HepG2 (cell line): ENCODE measurements around the gene ACAN. TPM values are rescaled to one million over a fixed set of nuclear protein-coding genes. Genes with fewer than 3 reads are reported as not detected.

ENCODE experiments used
- ATAC-seq: fragments of 200-7000 bp; cut with Tn5 transposase; 3 replicates; pipeline ENCODE4 v1.9.1; 2020; ENCODE audit warnings: mild to moderate bottlenecking, moderate library complexity
- BruUV-seq: library from RNA; stranded (reverse); fragments of 400-500 nt; replicated peaks from 2 replicates; lab custom pipeline; 2021; lab: Mats Ljungman, UMichigan
- CTCF ChIA-PET: fragments of 300-600 bp; formaldehyde crosslinking; extraction: SDS; loops from one replicate; lab custom pipeline; 2021; ENCODE audit warnings: low total read pairs, inconsistent platforms, low intra/inter-chr PET ratio; lab: Yijun Ruan, JAX
- POLR2A ChIA-PET: fragments of 350-600 bp; sonication (Branson Sonifier 250); formaldehyde crosslinking; loops from one replicate; lab custom pipeline; 2020; ENCODE audit warnings: antibody characterized with exemption, inconsistent platforms; lab: Yijun Ruan, JAX
- DNase-seq: peaks from one replicate; pipeline ENCODE4 v3.0.0-alpha.2; 2015; ENCODE audit warnings: low spot score
- FAIRE-seq: peaks from 3 replicates; lab custom pipeline; 2011; peaks lifted over from hg19 to GRCh38; lab: Jason Lieb, UNC
- H2AFZ ChIP-seq: one replicate; pipeline ENCODE4 v1.6.1; 2011; ENCODE audit warnings: low read length, inconsistent platforms
- H3K27ac ChIP-seq: fragments of 300-600 bp; 3 replicates; pipeline ENCODE4 v1.8.0; 2011; ENCODE audit warnings: mixed run types, mild to moderate bottlenecking, mixed read lengths, low read length, inconsistent platforms; ENCODE audit not compliant: insufficient read depth; ENCODE audit errors: extremely low read length
- H3K27me3 ChIP-seq, 2 experiments: fragments of 200-600 bp in 1 of 2; 2 replicates in 1 of 2; 3 replicates in 1 of 2; pipeline versions ENCODE4 v1.6.0 to v1.8.0; 2011; ENCODE audit warnings: low read length in 2 of 2, mild to moderate bottlenecking in 2 of 2, moderate library complexity in 2 of 2, inconsistent platforms in 1 of 2; ENCODE audit not compliant: insufficient read depth in 2 of 2, control insufficient read depth in 1 of 2
- H3K36me3 ChIP-seq, 2 experiments: fragments of 200-600 bp in 1 of 2; replicated peaks in 1 of 2; 2 replicates in 1 of 2; 3 replicates in 1 of 2; pipeline versions ENCODE4 v1.5.1 to v1.8.0; 2011; ENCODE audit warnings: low read length in 2 of 2, inconsistent platforms in 1 of 2; ENCODE audit not compliant: insufficient read depth in 2 of 2, control insufficient read depth in 1 of 2
- H3K4me1 ChIP-seq: 2 replicates; pipeline ENCODE4 v1.5.1; 2012; ENCODE audit warnings: low read length, inconsistent platforms; ENCODE audit not compliant: insufficient read depth
- H3K4me2 ChIP-seq: 2 replicates; pipeline ENCODE4 v1.6.0; 2011; ENCODE audit warnings: low read depth, low read length, inconsistent platforms
- H3K4me3 ChIP-seq, 3 experiments: fragments of 200-600 bp in 1 of 3; sonication (generic), shearing (Covaris generic) in 1 of 3; replicated peaks in 1 of 3; 2 replicates each; pipeline ENCODE4 v1.5.1; 2011 to 2016; ENCODE audit warnings: low read length in 3 of 3, inconsistent platforms in 2 of 3, low read depth in 2 of 3, mild to moderate bottlenecking in 2 of 3, control low read depth in 1 of 3, mixed read lengths in 1 of 3; ENCODE audit not compliant: insufficient read depth in 1 of 3
- H3K79me2 ChIP-seq: one replicate; pipeline ENCODE4 v1.6.1; 2011; ENCODE audit warnings: low read length, inconsistent platforms; ENCODE audit not compliant: insufficient read depth
- H3K9ac ChIP-seq: 2 replicates; pipeline ENCODE4 v1.6.0; 2011; ENCODE audit warnings: mild to moderate bottlenecking, low read depth, low read length, inconsistent platforms; ENCODE audit not compliant: insufficient read depth
- H3K9me3 ChIP-seq: 2 replicates; pipeline ENCODE4 v1.5.1; 2012; ENCODE audit warnings: mild to moderate bottlenecking, low read length
- H4K20me1 ChIP-seq: 2 replicates; pipeline ENCODE4 v1.6.0; 2011; ENCODE audit warnings: inconsistent platforms, mild to moderate bottlenecking, low read length, moderate library complexity; ENCODE audit not compliant: insufficient read depth
- CREM ChIP-seq, 2 experiments: sonication (generic) in 1 of 2; formaldehyde crosslinking in 1 of 2; IDR thresholded peaks; 2 replicates each; pipeline versions ENCODE4 v1.4.0 to v1.6.1; 2016 to 2020; ENCODE audit warnings: antibody characterized with exemption in 1 of 2, mild to moderate bottlenecking in 1 of 2, missing genetic modification reagents in 1 of 2
- FLYWCH1 ChIP-seq: sonication (generic); formaldehyde crosslinking; IDR thresholded peaks from 2 replicates; pipeline ENCODE4 v1.8.1; 2023; ENCODE audit warnings: mild to moderate bottlenecking, missing genetic modification reagents
- FOXO1 ChIP-seq: sonication (generic); formaldehyde crosslinking; IDR thresholded peaks from 2 replicates; pipeline ENCODE4 v1.4.0; 2020; ENCODE audit warnings: missing genetic modification reagents
- FOXO4 ChIP-seq: sonication (generic); formaldehyde crosslinking; conservative IDR thresholded peaks from 2 replicates; pipeline ENCODE4 v1.8.1; 2023; ENCODE audit warnings: missing genetic modification reagents
- HNRNPL ChIP-seq: fragments of 200-400 bp; formaldehyde crosslinking; IDR thresholded peaks from 2 replicates; pipeline ENCODE4 v1.6.1; 2017; ENCODE audit warnings: mild to moderate bottlenecking, low read depth, low read length
- KAT7 ChIP-seq: IDR thresholded peaks from 2 replicates; pipeline ENCODE4 v1.6.1; 2018; ENCODE audit warnings: borderline replicate concordance, missing compliant biosample characterization
- MTA1 ChIP-seq: sonication (generic); formaldehyde crosslinking; IDR thresholded peaks from 2 replicates; pipeline ENCODE4 v1.4.0; 2020; ENCODE audit warnings: missing genetic modification reagents, mild to moderate bottlenecking, borderline replicate concordance
- ONECUT2 ChIP-seq: sonication (generic); formaldehyde crosslinking; IDR thresholded peaks from 2 replicates; pipeline ENCODE4 v1.4.0; 2020; ENCODE audit warnings: missing genetic modification reagents
- SMAD3 ChIP-seq: sonication (generic); formaldehyde crosslinking; IDR thresholded peaks from 2 replicates; pipeline ENCODE4 v1.4.0; 2020; ENCODE audit warnings: missing genetic modification reagents
- TCF7L2 ChIP-seq: IDR thresholded peaks from 2 replicates; pipeline ENCODE4 v1.6.1; 2011; ENCODE audit warnings: mild to moderate bottlenecking, low read depth, low read length, moderate library complexity
- XRCC5 ChIP-seq: fragments of 200-400 bp; formaldehyde crosslinking; optimal IDR thresholded peaks from 2 replicates; pipeline ENCODE3; 2017; ENCODE audit warnings: mild to moderate bottlenecking, low read length
- ZNF10 ChIP-seq: sonication (generic); formaldehyde crosslinking; IDR thresholded peaks from 2 replicates; pipeline ENCODE4 v1.4.0; 2020; ENCODE audit warnings: mild to moderate bottlenecking, low read depth, missing genetic modification reagents, borderline replicate concordance
- ZNF230 ChIP-seq: sonication (generic); formaldehyde crosslinking; IDR thresholded peaks from 2 replicates; pipeline ENCODE4 v1.4.0; 2020; ENCODE audit warnings: mild to moderate bottlenecking, missing genetic modification reagents
- ZNF674 ChIP-seq: sonication (generic); formaldehyde crosslinking; IDR thresholded peaks from 2 replicates; pipeline ENCODE4 v1.5.0; 2020; ENCODE audit warnings: low read depth, mild to moderate bottlenecking, missing genetic modification reagents
- WGBS: methylation state at CpG from one replicate; pipeline ENCODE4 v1.1.6; 2017; ENCODE audit warnings: low lambda C conversion rate; 5-methylcytosine and 5-hydroxymethylcytosine counted together
- in situ Hi-C: cut with HindIII; loops from 2 replicates; pipeline ENCODE4 v1.10.0; 2017; ENCODE audit warnings: low pct_unique_long_range_greater_than_20kb; ENCODE audit not compliant: extremely low pct_ligation_motif_present
- intact Hi-C: fragments of 100-400 bp; cut with micrococcal nuclease; formaldehyde crosslinking; loops from one replicate; pipeline ENCODE4 v1.10.0; 2022; ENCODE audit not compliant: unreplicated experiment
- polyA plus RNA-seq, 8 experiments: library from polyadenylated mRNA; depleted of rRNA in 3 of 8; stranded (reverse) in 7 of 8; unstranded in 1 of 8; fragments of >200 nt; fragmentation: Illumina TruSeq in 4 of 8; extraction: Trizol in 4 of 8; gene quantifications; 2 replicates each; pipeline versions ENCODE4 v1.2.1 to v1.2.3, GENCODE V29; 2011 to 2016; ENCODE audit warnings: low read depth in 4 of 8, missing spikeins in 1 of 8, mixed read lengths in 1 of 8; ENCODE audit not compliant: insufficient read depth in 1 of 8
- total RNA-seq, 5 experiments: library from RNA; depleted of rRNA; stranded (reverse); fragments of >200 nt; fragmentation: Illumina TruSeq; extraction: Trizol; gene quantifications; 2 replicates each; pipeline ENCODE4 v1.2.3, GENCODE V29; 2016; ENCODE audit warnings: low read depth in 1 of 5

The ACAN gene
- total and polyA plus RNA-seq, 2 of the 13 experiments (the other 11 are each of a cell fraction or from before 2014, with no cell fraction given): not detected

GRCh38 chr15:88900309-88900981 is 97.2 kb downstream of the ACAN start:
- Histone ChIP-seq H3K9ac (no peak overlapping the region), H3K36me3 (no peaks in the 10 kb centered on the region), H3K4me2 (no peak overlapping the region), H3K27ac (no peak overlapping the region), H3K79me2 (no peaks in the 10 kb centered on the region), H2AFZ (no peak overlapping the region), H3K4me3 (no peak overlapping the region), H3K9me3 (no peaks in the 10 kb centered on the region), H3K27me3 (peaks cover 0 to 11% of the 10 kb centered on the region in 2 experiments; a peak in 3 of 5 replicates), H3K4me1 (peaks cover 30% of the 10 kb centered on the region), H4K20me1 (0 out of 2 replicates have a peak, but pooled peaks cover 3% of the 10 kb centered on the region)
- ATAC-seq: no peak
- POLR2A ChIA-PET: no interaction called here
- no TSS peak for BruUV-seq
- CTCF ChIA-PET: no interaction called here
- intact Hi-C loops: no loop called here
- TF ChIP-seq XRCC5 (no peak), HNRNPL (no peak), ONECUT2 (CRISPR knock-in tag) (no peak), KAT7 (CRISPR knock-in tag) (no peak), MTA1 (no peak), CREM (IDR thresholded peaks at IDR 0.05) (no peak), CREM (CRISPR knock-in tag; IDR thresholded peaks at IDR 0.05) (no peak), SMAD3 (CRISPR knock-in tag) (no peak), FOXO4 (CRISPR knock-in tag) (no peak), ZNF10 (CRISPR knock-in tag) (no peak), FOXO1 (CRISPR knock-in tag) (no peak), ZNF230 (CRISPR knock-in tag) (no peak), FLYWCH1 (CRISPR knock-in tag) (no peak), ZNF674 (no peak), TCF7L2 (no peak)
- 86% methylated on average over 6 of the region's 12 CpGs for WGBS
- FAIRE-seq: no peak
- no peak for DNase-seq
- in situ Hi-C loops: loop anchor here (5.0 to 10.0 kb wide), 2 partner anchors 102 to 274 kb away; no protein-coding TSS in a partner anchor
